GM12878 (cell line): ENCODE measurements around the gene RPS16. TPM values are rescaled to one million over a fixed set of nuclear protein-coding genes. Genes with fewer than 3 reads are reported as not detected.

Source experiments
- HCFC1 ChIP-seq: fragments of 150-350 bp; IDR thresholded peaks from 2 replicates; pipeline ENCODE4 v1.6.1; 2014; ENCODE audit warnings: low read length
- JUNB ChIP-seq: IDR thresholded peaks from 2 replicates; pipeline ENCODE4 v1.6.1; 2016; ENCODE audit warnings: antibody characterized with exemption, mild to moderate bottlenecking
- MEF2B ChIP-seq: fragments of 450-650 bp; IDR thresholded peaks from 2 replicates; pipeline ENCODE4 v1.6.1; 2018; ENCODE audit warnings: mild to moderate bottlenecking, moderate library complexity; ENCODE audit not compliant: partially characterized antibody, poor library complexity, severe bottlenecking
- MYC ChIP-seq: IDR thresholded peaks from 2 replicates; pipeline ENCODE4 v1.6.1; 2011; ENCODE audit warnings: mild to moderate bottlenecking, low read length, moderate library complexity, inconsistent platforms; ENCODE audit not compliant: insufficient read depth, insufficient replicate concordance, insufficient read length, severe bottlenecking
- NKRF ChIP-seq: fragments of 450-650 bp; conservative IDR thresholded peaks from 2 replicates; pipeline ENCODE4 v1.6.1; 2017; ENCODE audit warnings: mild to moderate bottlenecking, moderate library complexity
- NR2F1 ChIP-seq: fragments of 450-650 bp; conservative IDR thresholded peaks from 2 replicates; pipeline ENCODE4 v1.6.1; 2017; ENCODE audit warnings: mild to moderate bottlenecking
- PAX5 ChIP-seq: IDR thresholded peaks from 2 replicates; pipeline ENCODE4 v1.6.1; 2011; ENCODE audit warnings: low read depth, low read length, borderline replicate concordance
- POU2F2 ChIP-seq: IDR thresholded peaks from 3 replicates; pipeline ENCODE4 v1.6.1; 2011; ENCODE audit warnings: low read depth, mild to moderate bottlenecking, low read length, borderline replicate concordance
- SKIL ChIP-seq: fragments of 450-650 bp; IDR thresholded peaks from 2 replicates; pipeline ENCODE4 v1.6.1; 2017; ENCODE audit warnings: mild to moderate bottlenecking, low read depth, inconsistent platforms; ENCODE audit not compliant: poor library complexity, severe bottlenecking
- SMAD5 ChIP-seq: IDR thresholded peaks from 2 replicates; pipeline ENCODE4 v1.6.1; 2016; ENCODE audit warnings: antibody characterized with exemption, low read depth
- SMARCA5 ChIP-seq: fragments of 450-650 bp; IDR thresholded peaks from 2 replicates; pipeline ENCODE4 v1.6.1; 2017; ENCODE audit warnings: mild to moderate bottlenecking
- ZBTB11 ChIP-seq: fragments of 450-650 bp; formaldehyde crosslinking; IDR thresholded peaks from 2 replicates; pipeline ENCODE4 v1.5.0; 2022; ENCODE audit warnings: mild to moderate bottlenecking, missing genetic modification characterization
- ZBTB4 ChIP-seq: fragments of 450-650 bp; formaldehyde crosslinking; IDR thresholded peaks from 2 replicates; pipeline ENCODE4 v1.4.0; 2022; ENCODE audit warnings: mild to moderate bottlenecking, moderate library complexity
- polyA plus RNA-seq, 11 experiments: library from polyadenylated mRNA; depleted of rRNA in 4 of 11; unstranded in 6 of 11; stranded (reverse) in 5 of 11; fragments of >200 nt; fragmentation: Nextera tagmentation in 4 of 11; fragmentation: Illumina TruSeq in 1 of 11; extraction: Ambion mirVana in 4 of 11; extraction: Trizol in 1 of 11; gene quantifications; 1 replicate in 1 of 11; 2 replicates in 10 of 11; pipeline versions ENCODE4 v1.2.1 to v1.2.3, GENCODE V29; 2011 to 2016; ENCODE audit warnings: inconsistent platforms in 2 of 11, missing spikeins in 2 of 11, low read depth in 1 of 11
- total RNA-seq, 4 experiments: library from RNA; depleted of rRNA in 3 of 4; stranded (reverse); fragments of >200 nt in 3 of 4; fragmentation: Illumina TruSeq in 1 of 4; extraction: Trizol in 1 of 4; gene quantifications; 2 replicates each; pipeline versions ENCODE4 v1.2.1 to v1.2.3, GENCODE V29; 2013 to 2021

The RPS16 gene
- total and polyA plus RNA-seq, 10 of the 15 experiments (the other 5 are each of a cell fraction or from before 2014, with no cell fraction given) = 148 to 4,810 (median 2,343) TPM

GRCh38 chr19:39397360-39398296 lies 38.1 kb downstream of the RPS16 start (continued):
- no peak; the same call in 1 of the 2 replicates for TF ChIP-seq NKRF
- TF ChIP-seq MYC = no peak
- peak; percentile 23; the same call in 1 of the 2 replicates for TF ChIP-seq HCFC1
- peak; percentile 100 for TF ChIP-seq SMARCA5
- peak; percentile 44; the same call in 1 of the 2 replicates for TF ChIP-seq SMAD5
- peak; percentile 75; the same call in 1 of the 3 replicates for TF ChIP-seq POU2F2
- peak; percentile 65 for TF ChIP-seq NR2F1
- TF ChIP-seq ZBTB11 = no peak
- TF ChIP-seq MEF2B = peak; percentile 7
- no peak for TF ChIP-seq ZBTB4 (CRISPR knock-in tag)
- peak; percentile 41; the same call in 1 of the 2 replicates for TF ChIP-seq PAX5
- peak; percentile 17 for TF ChIP-seq SKIL
- TF ChIP-seq JUNB = no peak
